UCSD-AML1 (cell line): ENCODE results near the gene PRDM7.
"Not testable (repeated sequence)": the region's sequence is repeated elsewhere in the genome, so short reads cannot be mapped to it uniquely, and the experiment has no call there.

ENCODE experiments used
- DNase-seq: peaks from one replicate; lab custom pipeline; 2025; ENCODE audit not compliant: unreplicated experiment; lab: John Stamatoyannopoulos, UW

The PRDM7 gene

DNA sequence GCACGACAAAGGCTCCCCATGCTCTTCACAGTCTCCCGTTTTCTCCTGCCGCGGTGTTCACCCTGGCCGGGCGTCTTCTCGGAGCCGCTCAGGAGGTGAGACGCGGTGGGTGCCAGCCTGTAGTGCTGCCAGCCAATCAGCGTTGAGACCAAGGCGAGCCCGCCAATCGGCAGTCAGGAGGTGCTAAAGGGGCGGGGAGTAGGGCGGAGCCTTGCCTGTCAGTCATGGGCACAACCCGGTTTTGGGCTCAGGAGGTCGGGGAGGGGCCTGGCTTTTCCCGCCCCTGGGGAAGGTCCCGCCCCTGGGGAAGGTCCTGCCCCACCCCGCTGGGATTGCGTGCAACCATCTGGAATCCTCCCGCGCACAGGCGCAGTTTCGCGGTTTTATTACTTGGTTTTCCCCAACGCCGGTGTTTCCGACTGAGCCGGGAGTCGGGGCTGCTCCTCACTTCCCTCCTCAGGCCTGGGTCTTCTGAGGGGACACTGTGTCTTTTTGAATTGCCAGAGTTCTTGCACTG, at the start of gene PRDM7:
Gene PRDM7 (minus strand): TSS at position 92 of the 517 bp plus-strand sequence. CDS start 1,421 bp downstream, outside the sequence.
- DNase-seq: peak; percentile 97

DNA sequence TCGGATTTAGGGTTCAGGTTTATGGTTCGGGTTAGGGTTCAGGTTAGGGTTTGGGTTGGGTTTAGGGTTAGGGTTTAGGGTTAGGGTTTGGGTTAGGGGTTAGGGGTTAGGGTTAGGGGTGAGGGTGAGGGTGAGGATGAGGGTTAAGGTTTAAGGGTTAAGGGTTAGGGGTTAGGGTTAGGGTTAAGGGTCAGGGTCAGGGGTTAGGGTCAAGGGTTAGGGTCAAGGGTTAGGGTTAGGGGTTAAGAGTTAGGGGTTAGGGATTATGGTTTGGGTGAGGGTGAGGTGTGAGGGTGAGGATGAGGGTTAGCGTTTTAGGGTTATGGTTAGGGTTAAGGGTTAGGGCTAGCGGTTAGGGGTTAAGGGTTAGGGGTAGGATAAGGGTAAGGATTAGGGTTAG, 44.7 kb upstream of the PRDM7 start:
- DNase-seq: not testable (repeated sequence)

DNA sequence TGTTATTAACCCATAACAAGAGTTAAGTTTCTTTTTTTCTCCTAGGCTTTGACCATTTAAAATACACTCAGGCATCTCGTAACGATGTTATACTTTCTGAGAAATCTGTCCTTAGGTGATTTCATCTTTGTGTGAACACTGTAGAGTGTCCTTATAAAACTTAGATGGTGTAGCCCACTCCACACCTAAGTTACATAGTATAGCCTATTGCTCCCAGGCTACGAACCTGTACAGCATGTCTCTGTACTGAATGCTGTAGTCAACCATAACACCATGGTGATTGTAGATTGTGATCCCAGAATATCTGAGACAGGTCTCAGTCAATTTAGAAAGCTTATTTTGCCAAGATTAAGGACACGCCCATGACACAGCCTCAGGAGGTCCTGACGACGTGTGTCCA, 30.5 kb upstream of the PRDM7 start:
- not testable (repeated sequence) for DNase-seq

DNA sequence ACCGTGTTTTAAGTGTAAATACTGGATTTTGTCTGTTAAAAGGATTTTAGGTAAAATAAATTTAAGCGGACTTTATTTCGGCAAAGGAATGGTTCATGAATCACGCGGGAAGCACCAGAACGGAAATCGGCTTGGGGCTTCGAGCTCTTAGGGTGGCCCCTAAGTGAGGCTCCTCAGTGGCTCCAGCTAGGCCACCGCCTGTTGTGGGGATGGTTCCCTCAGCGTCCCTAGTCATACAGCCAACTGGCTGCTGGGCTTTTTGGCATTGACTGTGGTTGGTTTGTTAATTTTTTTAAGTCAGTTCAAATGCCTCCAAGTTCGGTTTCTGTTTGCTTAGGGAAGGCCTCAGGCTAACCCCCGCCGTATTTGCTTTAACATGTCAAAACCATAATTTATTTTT, 29.9 kb upstream of the PRDM7 start:
- DNase-seq: not testable (repeated sequence)

DNA sequence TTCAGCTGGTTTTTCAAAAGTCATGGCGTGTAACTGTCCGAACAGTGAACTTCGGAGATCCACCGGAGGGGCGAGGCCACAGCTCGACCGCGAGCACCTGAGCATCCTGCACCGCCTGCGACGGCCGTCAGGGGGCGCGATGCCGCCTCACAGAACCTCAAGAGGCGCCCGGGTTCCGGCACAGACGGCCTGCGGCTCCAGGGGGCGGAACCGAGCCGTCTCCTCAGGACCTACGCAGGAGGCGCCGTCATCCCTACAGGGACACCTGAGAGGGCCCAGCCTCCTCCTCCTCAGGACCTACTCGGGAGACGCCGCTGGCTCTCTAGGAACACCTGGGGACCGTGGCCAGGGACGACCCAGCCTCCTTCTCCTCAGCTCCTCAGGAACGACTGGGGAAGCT, 29.1 kb upstream of the PRDM7 start:
- DNase-seq: not testable (repeated sequence)

DNA sequence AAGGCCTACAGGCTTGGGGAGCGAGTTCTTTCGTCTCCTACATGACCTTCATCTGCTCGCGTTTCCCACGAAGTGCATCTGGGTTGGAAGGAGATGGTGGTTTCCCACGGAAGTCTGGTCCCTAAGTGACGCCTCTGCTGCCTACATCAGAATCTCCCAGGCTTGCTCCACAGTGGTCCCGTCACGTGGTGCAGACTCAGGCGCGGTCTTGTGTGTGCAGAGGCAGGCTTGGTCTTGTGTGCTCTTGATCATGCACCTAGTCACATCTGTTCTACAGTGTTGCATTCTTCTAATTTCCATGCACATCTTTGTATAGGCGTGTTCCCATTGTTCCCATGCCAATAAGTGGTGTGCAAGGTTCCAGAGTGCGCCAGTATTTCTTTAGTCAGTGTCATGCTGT, 27.6 kb upstream of the PRDM7 start:
- not testable (repeated sequence) for DNase-seq

DNA sequence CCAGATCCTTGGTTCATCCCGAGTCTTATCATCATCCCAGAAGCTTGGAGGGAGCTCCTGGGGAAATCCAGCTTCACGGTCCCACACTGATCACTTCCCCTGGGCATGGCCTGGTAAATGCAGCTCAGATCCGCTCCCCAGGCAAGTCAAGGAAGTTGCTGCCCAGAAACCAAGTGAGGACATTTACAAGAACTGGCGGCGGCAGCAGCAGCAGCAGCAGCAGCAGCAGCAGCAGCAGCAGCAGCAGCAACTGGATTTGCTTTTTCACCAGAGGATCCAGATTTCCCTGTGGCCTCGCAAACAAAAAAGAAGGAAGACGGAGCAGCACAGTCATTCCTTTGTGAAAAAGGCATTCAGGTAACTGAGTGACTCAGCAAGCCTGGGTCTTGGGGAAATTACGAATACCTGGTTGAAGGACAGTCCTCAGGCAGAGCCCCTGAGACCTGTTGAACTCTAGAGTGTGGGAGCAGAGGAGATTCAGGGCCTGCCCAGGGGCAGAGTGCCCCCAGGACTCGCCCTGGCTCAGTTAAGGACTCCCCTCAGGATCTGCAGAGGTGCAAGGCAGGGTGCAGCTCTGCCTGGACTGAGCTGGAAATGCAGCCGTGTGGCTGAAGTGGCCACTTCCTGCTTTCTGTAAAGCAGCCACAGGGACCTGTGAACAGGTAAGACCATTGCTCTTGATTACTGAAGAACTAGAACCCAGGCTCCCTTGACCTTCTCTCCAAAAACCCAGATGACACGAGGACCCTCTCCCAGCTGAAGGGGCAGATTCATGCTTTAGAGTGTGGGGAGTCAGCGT, 25.2 kb upstream of the PRDM7 start:
- not testable (repeated sequence) for DNase-seq

DNA sequence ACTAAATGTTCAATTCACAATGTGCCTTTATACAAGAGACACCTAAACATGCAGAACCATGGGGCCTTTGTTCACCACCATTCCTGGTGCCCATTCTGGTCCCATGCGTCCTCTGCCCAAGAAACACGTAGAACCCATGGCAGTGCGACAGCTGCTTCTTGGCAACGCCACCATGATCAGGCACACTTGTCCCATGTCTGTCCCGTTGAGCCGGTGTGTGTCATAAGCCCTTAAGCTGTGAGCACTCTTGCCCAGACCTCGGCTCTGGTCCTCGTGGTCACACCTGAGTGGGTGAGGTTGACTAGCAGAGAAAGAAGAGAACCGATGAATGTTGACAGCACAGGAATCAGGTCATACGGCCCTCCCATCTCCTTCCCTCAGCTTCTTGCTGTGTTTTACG, 24.2 kb upstream of the PRDM7 start:
- DNase-seq: not testable (repeated sequence)

DNA sequence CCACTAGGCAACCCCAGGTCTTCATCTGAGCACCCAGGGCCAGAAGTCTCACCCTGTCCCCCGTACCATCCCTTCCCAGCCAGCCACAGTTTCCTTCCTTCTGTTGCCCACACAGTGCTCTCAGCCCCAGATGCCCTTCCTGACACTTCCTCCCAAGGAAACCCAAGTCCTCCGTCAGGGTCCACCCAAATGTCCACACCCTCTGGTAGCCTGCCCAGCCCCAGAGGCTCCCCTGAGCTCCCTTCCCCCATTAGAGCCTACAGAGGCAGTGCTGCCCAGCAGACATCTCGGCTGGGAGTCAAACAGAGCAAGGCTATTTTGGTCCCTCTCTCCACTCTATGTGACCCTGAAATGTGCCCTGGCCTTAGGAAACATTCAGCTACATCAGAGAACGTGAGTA, 23.7 kb upstream of the PRDM7 start:
- DNase-seq: not testable (repeated sequence)

DNA sequence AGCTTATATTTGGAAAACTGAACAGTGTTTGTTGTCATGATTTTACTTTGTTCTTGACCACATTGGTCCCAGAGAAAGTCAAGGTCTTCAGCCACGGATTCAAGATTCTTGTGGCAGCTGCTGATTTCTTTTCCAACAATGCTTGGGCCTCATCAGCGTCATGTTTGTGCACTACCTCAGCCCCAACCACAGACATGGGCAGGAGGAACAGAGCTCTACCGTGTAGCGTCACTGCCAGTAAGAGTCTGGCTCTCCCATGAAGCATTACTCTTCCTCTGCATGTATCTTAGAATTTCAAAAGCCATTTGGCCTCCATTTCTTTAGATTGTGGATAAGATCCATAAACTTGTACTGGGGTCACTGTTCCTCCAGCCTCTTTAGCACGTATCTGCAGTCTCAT, 23.1 kb upstream of the PRDM7 start:
- peak; percentile 23 for DNase-seq

DNA sequence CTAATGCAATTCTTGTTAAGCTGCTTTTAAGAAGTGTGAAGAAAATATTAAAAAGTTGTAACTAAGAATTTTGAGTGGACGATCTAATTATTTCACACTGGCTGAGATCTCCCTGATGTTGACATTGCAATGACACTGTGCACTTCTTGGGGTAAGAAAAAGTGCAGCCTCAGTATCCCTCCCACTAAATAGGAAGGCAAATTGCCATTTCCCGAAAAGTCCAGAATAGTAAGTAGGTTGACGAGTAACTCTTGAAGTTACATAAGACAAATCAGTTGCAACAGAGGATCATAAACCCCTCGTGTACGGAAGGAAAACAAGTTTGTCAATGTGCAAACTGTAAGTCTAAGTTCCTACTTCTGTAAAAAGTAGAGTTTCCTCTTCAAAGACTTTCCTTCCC, 21.8 kb upstream of the PRDM7 start:
- DNase-seq: not testable (repeated sequence)

DNA sequence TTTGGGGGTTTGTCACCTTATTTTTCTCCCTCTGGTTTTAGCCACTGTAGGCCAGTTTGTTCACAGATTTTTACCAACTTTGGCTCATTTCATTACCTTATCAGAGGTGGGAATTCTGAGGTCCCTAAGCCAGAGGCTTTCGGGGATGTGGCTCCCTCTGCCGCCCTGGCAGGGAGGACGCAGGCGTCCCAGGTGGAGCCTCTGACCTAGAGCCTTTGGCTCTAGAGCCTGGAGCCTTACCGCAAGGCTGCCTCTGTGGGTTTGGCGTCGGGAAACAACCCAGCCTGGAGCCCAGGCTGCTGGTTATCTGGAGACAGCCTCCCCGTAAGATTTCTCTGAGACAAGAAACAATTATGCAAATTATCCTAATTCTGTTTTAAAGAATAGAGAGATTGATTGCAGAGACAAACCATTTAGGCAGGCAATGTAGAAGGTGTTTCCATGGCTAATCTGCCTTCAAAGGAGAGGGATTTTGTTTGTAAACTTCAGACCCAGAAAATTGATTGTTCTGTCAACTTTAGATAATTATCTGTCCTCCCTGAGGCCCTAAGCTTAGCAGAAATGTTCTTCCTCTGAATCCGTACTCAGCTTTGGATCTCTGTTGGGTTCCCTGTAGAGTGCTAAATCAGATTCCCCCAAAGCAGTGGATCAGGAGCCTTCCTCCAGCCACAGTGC, 20.0 kb upstream of the PRDM7 start:
- not testable (repeated sequence) for DNase-seq

DNA sequence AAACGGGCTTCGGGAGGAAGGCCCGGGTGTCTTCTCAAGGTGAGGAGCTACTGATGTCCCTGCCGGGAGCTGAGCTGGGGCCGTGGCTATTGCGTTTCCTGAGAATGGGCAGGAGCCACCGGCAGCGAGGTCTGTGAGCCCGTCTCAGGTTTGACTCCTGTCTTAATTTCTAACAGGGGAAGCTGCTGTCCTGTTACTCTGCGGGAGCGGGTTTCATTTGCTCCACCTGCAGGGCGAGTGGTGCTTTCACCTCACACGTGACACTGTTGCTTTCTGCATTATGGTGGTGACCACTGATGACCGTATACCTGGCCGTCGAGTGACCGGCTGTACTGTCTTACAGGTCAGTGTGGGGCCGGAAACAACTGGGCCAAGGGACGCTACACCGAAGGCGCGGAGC, 17.7 kb upstream of the PRDM7 start:
- DNase-seq: not testable (repeated sequence)

DNA sequence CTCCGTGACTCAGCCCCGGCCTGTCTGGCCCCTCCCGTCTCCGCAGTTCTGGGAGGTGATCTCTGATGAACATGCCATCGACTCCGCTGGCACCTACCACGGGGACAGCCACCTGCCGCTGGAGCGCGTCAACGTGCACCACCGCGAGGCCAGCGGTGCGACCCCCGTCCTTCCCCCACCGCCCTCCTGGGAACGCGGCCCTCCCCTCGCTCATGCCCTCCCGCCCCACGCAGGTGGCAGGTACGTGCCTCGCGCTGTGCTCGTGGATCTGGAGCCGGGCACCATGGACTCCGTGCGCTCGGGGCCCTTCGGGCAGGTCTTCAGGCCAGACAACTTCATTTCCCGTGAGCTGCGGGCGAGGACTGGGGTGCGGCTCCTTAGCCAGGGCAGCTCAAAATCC, 17.2 kb upstream of the PRDM7 start:
- DNase-seq: not testable (repeated sequence)

DNA sequence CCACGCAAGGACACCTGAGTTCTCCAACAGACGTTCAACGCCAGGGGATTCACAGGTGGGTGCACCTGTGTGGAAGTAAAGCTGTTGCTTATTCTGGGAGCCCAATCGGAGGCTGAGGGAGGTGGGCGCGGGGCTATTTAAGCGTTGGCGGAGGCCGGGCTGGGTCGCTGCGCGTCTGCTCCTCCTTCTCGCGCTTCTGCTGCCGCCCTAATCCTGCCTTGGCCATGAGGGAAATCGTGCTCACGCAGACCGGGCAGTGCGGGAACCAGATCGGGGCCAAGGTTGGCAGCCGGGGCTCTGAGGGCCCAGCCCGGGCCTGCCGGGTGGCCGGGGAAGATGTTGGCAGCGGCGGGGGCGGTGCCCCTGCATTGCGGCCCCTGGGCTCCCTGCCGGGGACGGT, 16.7 kb upstream of the PRDM7 start:
- DNase-seq: not testable (repeated sequence)

DNA sequence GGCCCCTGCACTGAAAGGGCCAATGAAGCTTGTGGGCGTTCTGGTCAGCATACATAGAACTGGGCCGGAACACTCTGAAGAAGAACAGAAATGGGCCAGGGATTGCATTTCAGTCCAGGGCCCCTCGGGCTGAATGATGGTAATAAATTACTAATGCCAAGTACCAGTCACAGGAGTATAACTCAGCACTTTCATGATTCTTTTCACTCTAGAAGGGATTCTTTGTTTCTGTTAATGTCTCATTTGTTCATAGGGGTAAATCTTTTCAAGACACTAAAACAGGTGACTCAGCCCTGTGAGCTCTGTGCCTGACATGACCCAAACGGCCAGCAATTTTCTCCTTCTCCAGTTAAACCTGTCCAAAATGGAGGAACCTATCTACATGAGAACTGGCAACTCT, 15.7 kb upstream of the PRDM7 start:
- not testable (repeated sequence) for DNase-seq

DNA sequence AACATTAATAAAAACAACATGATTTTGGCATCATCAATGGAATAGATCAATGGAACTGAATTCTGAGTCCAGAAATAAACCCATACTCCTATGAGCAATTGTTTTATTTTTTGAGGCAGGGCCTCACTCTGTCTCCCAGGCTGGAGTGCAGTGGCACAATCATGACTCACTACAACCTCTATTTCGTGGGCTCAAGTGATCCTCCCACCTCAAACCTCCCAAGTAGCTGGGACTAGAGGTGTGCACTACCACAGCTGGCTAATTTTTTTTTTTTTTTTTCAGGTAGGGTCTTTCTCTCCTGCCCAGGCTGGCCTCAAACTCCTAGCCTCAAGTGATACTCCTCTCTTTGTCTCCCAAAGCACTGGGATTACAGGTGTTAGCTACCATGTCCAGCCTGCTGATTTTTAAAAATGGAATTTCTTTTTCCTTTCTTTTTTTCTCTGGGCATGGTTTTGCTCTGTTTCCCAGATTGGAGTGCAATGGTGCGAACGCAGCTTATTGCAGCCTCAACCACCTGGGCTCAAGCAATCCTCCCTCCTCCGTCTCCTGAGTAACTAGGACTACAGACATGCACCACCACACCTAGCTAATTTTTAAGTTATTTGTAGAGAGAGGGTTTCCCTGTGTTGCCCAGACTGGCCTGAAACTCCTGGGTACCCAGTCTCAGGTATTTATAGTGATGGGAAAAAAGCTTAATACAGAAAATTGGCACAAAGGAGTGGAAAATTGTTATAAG, 7.3 kb upstream of the PRDM7 start:
- DNase-seq: no peak

DNA sequence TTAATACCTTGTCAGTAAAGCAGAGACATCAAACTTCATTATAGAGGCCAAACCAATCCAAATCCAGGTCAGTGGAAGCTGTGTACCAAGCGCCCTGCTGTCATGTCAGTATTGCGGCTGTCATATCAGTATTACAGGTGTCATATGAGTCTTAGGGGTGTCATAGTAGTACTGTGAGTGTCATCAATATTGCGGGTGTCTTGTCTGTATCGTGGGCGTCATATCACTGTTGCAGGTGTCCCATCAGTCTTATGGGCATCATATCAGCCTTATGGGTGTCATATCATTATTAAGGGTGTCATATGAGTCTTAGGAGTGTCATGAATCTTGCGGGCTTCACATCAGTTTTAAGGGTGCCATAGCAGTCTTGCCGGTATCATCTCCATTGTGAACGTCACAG, 6.0 kb upstream of the PRDM7 start:
- DNase-seq: no peak

DNA sequence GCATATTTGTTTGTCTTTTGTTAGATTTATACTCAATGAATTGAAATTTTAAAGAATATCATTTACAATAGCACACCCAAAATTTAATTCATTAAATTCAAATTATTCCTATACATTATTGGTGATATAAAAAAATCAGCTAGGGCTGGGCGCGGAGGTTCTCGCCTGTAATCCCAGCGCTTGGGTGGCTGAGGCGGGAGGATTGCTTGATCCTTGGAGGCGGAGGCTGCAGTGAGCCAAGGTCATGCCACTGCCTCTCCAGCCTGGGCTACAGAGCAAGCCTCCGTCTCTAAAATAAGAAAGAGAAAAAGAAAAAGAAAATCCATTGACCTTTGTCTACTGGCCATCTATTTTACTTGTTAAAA, 4.5 kb upstream of the PRDM7 start:
- DNase-seq: no peak

DNA sequence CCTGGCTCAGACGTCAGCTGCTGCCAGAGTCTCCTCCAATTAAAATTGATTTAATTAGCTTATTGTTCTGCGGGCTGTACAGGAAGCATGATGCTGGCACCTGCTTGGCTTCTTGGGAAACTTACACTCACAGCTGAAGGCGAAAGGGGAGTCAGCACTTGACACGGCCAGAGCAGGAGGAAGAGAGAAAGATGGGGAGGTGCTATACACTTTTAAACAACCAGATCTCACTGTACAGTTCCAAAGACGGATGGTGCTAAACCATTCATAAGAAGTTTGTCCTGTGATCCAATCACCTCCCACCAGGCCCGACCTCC, 1.4 kb upstream of the PRDM7 start:
- DNase-seq: no peak

DNA sequence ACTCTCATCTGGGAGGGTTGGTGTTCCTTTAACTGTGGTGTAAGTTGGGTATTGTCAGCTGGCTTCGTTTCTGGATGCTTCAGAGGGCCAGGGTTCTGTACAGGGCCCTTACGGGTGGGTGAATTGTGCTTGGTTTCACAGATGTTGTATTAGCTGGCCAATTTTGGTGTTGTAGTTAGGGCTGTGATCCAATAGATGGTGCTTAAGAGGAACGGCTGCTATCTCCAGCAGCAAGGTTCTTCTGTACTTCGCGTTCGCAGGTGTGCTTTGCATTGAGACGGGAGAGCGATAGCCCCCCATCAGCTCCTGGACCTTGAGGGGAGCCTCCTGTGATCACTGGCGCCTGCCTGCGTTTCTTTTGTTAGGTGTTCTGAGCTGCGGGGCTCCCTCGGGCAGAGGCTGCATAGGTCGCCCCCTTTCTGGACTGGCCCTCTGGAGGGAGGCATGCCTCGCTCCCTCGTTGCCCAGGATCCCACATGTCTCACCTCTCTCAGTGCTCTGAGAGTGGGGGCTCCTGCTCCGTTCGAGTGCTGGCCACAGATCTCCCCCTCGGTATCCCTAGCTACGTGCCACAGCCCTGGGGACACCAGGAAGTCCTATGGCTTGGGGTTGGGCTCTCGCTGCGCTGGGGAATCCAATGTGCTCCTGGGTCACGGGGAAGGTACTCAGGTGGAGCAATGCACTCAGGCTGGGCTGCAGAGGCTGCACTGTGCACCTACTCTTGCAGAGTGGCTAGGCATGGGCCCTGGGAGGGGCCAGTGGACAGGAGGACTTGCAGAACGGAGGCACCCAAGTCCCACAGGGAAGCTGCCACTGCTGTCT, 837 bp upstream of the PRDM7 start:
- peak; percentile 66 for DNase-seq
